Measurements from ENCODE around the gene CRABP2. TPM values are rescaled to one million over a fixed set of nuclear protein-coding genes. Genes with fewer than 3 reads are reported as not detected.

Gene CRABP2
- total and polyA plus RNA-seq, 10 of the 15 experiments (the other 5 are each of a cell fraction or from before 2014, with no cell fraction given): 0.21 to 1.3 (median 0.41) TPM

- TF ChIP-seq BCLAF1 (IDR thresholded peaks at IDR 0.05): peak; percentile 41; the same call in 1 of the 2 replicates
- no peak for TF ChIP-seq USF1 (IDR thresholded peaks at IDR 0.05; ENCODE audit: borderline replicate concordance, extremely low read length, insufficient read depth, low read depth, low read length)
- no peak for TF ChIP-seq CBX3 (IDR thresholded peaks at IDR 0.05; ENCODE audit: borderline replicate concordance, low read depth)
- TF ChIP-seq SIX5 (IDR thresholded peaks at IDR 0.05; ENCODE audit: low read depth, low read length, severe bottlenecking): no peak
- TF ChIP-seq POLR2AphosphoS5 (IDR thresholded peaks at IDR 0.05; ENCODE audit: low read length): peak; percentile 61; the same call in 1 of the 2 replicates
- TF ChIP-seq ZNF207 (IDR thresholded peaks at IDR 0.05; ENCODE audit: borderline replicate concordance): no peak
- TF ChIP-seq POLR2A (IDR thresholded peaks at IDR 0.05; ENCODE audit: low read depth, low read length): peak; percentile 69
- peak; percentile 78 for TF ChIP-seq ELK1 (IDR thresholded peaks at IDR 0.05; ENCODE audit: low read depth, low read length)
- TF ChIP-seq ZNF687 (IDR thresholded peaks at IDR 0.05): no peak
- no peak for TF ChIP-seq SUZ12 (IDR thresholded peaks at IDR 0.05; ENCODE audit: unreplicated experiment)
- TF ChIP-seq RAD51 (IDR thresholded peaks at IDR 0.05): no peak
- TF ChIP-seq MEF2A (IDR thresholded peaks at IDR 0.05; ENCODE audit: insufficient read depth, low read depth, low read length): 0 out of 2 replicates have a peak, but pooled peaks have one; percentile 19
- TF ChIP-seq RELA (IDR thresholded peaks at IDR 0.05; ENCODE audit: borderline replicate concordance, partially characterized antibody): no peak
- TF ChIP-seq REST (IDR thresholded peaks at IDR 0.05; ENCODE audit: low read depth, low read length): no peak
- TF ChIP-seq TAF1 (IDR thresholded peaks at IDR 0.05; ENCODE audit: borderline replicate concordance, low read depth, low read length): no peak; the same call in 1 of the 2 replicates
- TF ChIP-seq ZZZ3 (IDR thresholded peaks at IDR 0.05; ENCODE audit: control insufficient read depth, insufficient read length, low read depth): no peak
These were observed 45.2 kb downstream of the CRABP2 start (continued) for GRCh38 chr1:156659988-156660751.

Data from GM12878 (cell line).